Small intestine (tissue), 7 donors: Measurements from ENCODE around the gene MIPEP. TPM values are rescaled to one million over a fixed set of nuclear protein-coding genes. Genes with fewer than 3 reads are reported as not detected.

ENCODE experiments used
- DNase-seq, 2 donors: peaks; one replicate each; pipeline versions ENCODE4 v3.0.0 to v3.0.0-alpha.2; 2013
- FAIRE-seq: peaks from 2 replicates; lab custom pipeline; 2012; peaks lifted over from hg19 to GRCh38; lab: Jason Lieb, UNC
- H3K27ac ChIP-seq, 3 donors: one replicate each; pipeline ENCODE4 v1.5.1; 2013; ENCODE audit warnings: low read length in 2 of 3, mild to moderate bottlenecking in 2 of 3, control low read depth in 1 of 3, inconsistent platforms in 1 of 3, low read depth in 1 of 3, moderate library complexity in 1 of 3
- H3K27me3 ChIP-seq, 3 donors: one replicate each; pipeline ENCODE4 v1.6.1; 2013; ENCODE audit warnings: low read length in 3 of 3, inconsistent platforms in 1 of 3; ENCODE audit not compliant: control insufficient read depth in 3 of 3, insufficient read depth in 3 of 3
- H3K36me3 ChIP-seq, 3 donors: one replicate each; pipeline ENCODE4 v1.6.1; 2013; ENCODE audit warnings: low read length in 3 of 3, inconsistent platforms in 1 of 3, low read depth in 1 of 3, mild to moderate bottlenecking in 1 of 3, moderate library complexity in 1 of 3; ENCODE audit not compliant: control insufficient read depth in 3 of 3, insufficient read depth in 2 of 3
- H3K4me1 ChIP-seq, 3 donors: one replicate each; pipeline ENCODE4 v1.6.1; 2013; ENCODE audit warnings: low read length in 2 of 3, inconsistent platforms in 1 of 3, low read depth in 1 of 3, mild to moderate bottlenecking in 1 of 3, moderate library complexity in 1 of 3; ENCODE audit not compliant: control insufficient read depth in 3 of 3, insufficient read depth in 2 of 3
- H3K4me3 ChIP-seq, 3 donors: one replicate each; pipeline ENCODE4 v1.5.1; 2013; ENCODE audit warnings: low read length in 3 of 3, control low read depth in 1 of 3, inconsistent platforms in 1 of 3, low read depth in 1 of 3, mild to moderate bottlenecking in 1 of 3, moderate library complexity in 1 of 3
- H3K9me3 ChIP-seq, 2 donors: one replicate each; pipeline ENCODE4 v1.6.1; 2013; ENCODE audit warnings: low read depth in 1 of 2, low read length in 1 of 2; ENCODE audit not compliant: control insufficient read depth in 2 of 2, insufficient read depth in 1 of 2
- WGBS, 3 donors: extraction: QIAGEN DNeasy Blood & Tissue Kit; methylation state at CpG; one replicate each; pipeline ENCODE4 v1.1.7; 2013; 5-methylcytosine and 5-hydroxymethylcytosine counted together
- polyA plus RNA-seq, 4 donors: library from polyadenylated mRNA; stranded (reverse) in 3 of 4; unstranded in 1 of 4; fragments of 200-250 nt in 3 of 4; fragments of 120-200 nt in 1 of 4; gene quantifications; one replicate each; pipeline versions ENCODE4 v1.2.1 to v1.2.3, GENCODE V29; 2013
- donor health status: healthy with polysubstance abuse.
- donor health status: control.
- donor health status: control.
- donor health status: Bipolar disorder and iron deficiency.
- donor health status: healthy.

Gene MIPEP
- polyA plus RNA-seq, 4 donors: 10.3 to 19.8 (median 18.8) TPM

DNA sequence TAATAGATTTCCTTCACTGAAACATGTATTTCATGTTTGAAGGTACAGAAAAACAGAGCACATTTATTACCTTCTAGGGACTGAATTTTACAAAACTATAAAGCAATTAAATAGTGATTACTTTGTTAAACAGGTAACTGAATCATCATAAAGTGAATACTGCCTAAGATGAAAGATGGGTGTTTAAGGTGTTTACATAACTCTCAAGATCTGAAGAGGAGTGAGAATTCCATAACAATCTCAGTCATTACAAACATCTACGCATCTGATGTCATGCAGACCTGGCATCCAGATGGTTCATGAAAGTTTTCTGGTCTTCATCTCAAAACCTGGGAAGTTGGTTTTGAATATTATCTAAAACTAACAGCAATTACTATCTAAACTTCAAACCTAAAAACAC lies 80.4 kb downstream of the MIPEP start:
- WGBS, 3 donors: 89 to 97% (median 95%) methylated on average over 1 of the region's 1 CpG
- no peak for FAIRE-seq

GRCh38 chr13:23806874-23807526 lies 82.2 kb downstream of the MIPEP start:
- Histone ChIP-seq H3K27ac (no peak overlapping the region), H3K9me3 (no peaks in the 10 kb centered on the region), H3K4me3 (no peak overlapping the region), H3K27me3 (no peaks in the 10 kb centered on the region), H3K36me3 (peaks cover 2 to 3% (median 2%) of the 10 kb centered on the region in 3 donors), H3K4me1 (no peaks in the 10 kb centered on the region)
- 62 to 69% (median 65%) methylated on average over 4 of the region's 4 CpGs for WGBS, 3 donors
- no peak for FAIRE-seq
- no peak for DNase-seq

More for the DNA sequence above, 80.4 kb downstream of the MIPEP start:
- no peaks in the 10 kb centered on the region for H3K4me1 ChIP-seq
- no peaks in the 10 kb centered on the region for H3K9me3 ChIP-seq
- no peak overlapping the region for H3K27ac ChIP-seq
- DNase-seq: no peak
- peaks cover 0 to 3% (median 0%) of the 10 kb centered on the region in 3 donors for H3K36me3 ChIP-seq
- H3K4me3 ChIP-seq: no peak overlapping the region
- no peaks in the 10 kb centered on the region for H3K27me3 ChIP-seq

DNA sequence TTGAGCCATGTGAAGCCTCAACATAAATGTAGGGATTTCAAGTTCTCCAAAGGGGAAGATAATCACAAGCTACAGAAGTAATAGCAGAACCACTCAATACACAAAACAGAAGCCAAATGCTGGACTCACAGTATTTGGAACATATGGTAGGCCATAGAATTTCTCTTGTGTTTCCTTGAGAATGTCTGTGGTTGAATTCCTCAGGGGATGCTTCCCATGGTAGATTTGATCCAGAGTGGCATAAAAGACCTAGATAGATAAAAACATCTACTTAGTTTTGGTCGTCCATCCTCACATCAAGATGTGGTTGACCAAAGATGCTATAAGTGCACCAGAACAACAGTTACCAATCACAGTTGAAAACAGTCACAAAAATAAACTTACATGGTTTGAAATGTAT lies 83.4 kb downstream of the MIPEP start:
- Histone ChIP-seq H3K4me3 (no peak overlapping the region), H3K9me3 (no peaks in the 10 kb centered on the region), H3K36me3 (peaks cover 2 to 3% (median 2%) of the 10 kb centered on the region in 3 donors), H3K27ac (no peak overlapping the region), H3K27me3 (no peaks in the 10 kb centered on the region), H3K4me1 (no peaks in the 10 kb centered on the region)
- no peak for FAIRE-seq
- DNase-seq: no peak
- 94% methylated on average over 1 of the region's 1 CpG for WGBS, 3 donors

- Histone ChIP-seq H3K36me3 (peaks cover 2 to 3% (median 2%) of the 10 kb centered on the region in 3 donors), H3K9me3 (no peaks in the 10 kb centered on the region), H3K27ac (no peak overlapping the region), H3K27me3 (no peaks in the 10 kb centered on the region), H3K4me3 (no peak overlapping the region), H3K4me1 (no peaks in the 10 kb centered on the region)
- WGBS, 3 donors: 94 to 96% (median 96%) methylated on average over 5 of the region's 5 CpGs
- no peak for DNase-seq
- FAIRE-seq: no peak
Measured at GRCh38 chr13:23805122-23805521, 84.1 kb downstream of the MIPEP start.

DNA sequence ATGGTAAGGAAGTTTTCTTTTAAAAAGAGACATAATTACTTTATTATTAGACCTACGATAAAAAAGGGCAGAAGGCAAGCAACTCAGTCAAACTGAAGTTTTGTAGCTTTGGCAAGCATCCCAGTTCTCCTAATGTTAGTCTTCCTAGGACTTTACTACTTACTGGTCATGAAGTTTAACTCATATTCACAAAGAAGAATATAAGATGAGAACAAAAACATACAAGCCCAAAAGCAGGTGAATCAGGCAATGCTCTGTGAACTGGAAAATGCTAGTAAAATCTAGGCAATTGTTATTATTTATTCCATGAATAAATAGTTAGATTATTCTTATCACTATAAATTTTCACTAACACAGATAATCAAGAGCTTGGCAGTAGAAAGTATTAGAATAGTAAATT lies 85.0 kb downstream of the MIPEP start:
- 42 to 62% (median 50%) methylated on average over 1 of the region's 1 CpG for WGBS, 3 donors
- Histone ChIP-seq H3K27ac (no peak overlapping the region), H3K4me1 (no peaks in the 10 kb centered on the region), H3K4me3 (no peak overlapping the region), H3K9me3 (no peaks in the 10 kb centered on the region), H3K36me3 (peaks cover 2 to 3% (median 2%) of the 10 kb centered on the region in 3 donors), H3K27me3 (no peaks in the 10 kb centered on the region)
- no peak for DNase-seq
- FAIRE-seq: no peak

DNA sequence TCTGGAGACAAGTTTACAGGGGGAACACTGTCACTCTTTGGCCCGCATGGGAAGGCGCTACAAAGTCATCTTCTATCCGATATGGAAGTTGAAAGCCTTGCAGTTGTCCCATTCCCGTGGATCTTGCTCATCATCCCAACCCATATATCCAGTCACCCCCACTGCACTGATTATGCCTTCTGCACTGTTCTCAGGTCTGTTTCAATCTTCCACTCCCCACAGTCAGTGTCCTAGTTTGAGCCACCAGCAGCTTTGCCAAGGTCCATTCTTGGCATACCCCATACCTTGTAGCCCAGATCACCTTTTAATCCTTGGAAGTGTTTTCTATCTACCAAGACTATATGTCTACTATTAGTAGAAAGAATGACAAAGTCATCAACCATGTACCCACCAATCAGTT lies 88.1 kb downstream of the MIPEP start:
- WGBS, 3 donors: 96 to 99% (median 97%) methylated on average over 4 of the region's 4 CpGs
- H3K9me3 ChIP-seq: peaks cover 0 to 4% of the 10 kb centered on the region in 2 donors
- no peak overlapping the region for H3K27ac ChIP-seq
- DNase-seq: no peak
- H3K36me3 ChIP-seq: peaks cover 2 to 7% (median 3%) of the 10 kb centered on the region in 3 donors
- no peaks in the 10 kb centered on the region for H3K4me1 ChIP-seq
- H3K4me3 ChIP-seq: no peak overlapping the region
- no peaks in the 10 kb centered on the region for H3K27me3 ChIP-seq
- FAIRE-seq: no peak

DNA sequence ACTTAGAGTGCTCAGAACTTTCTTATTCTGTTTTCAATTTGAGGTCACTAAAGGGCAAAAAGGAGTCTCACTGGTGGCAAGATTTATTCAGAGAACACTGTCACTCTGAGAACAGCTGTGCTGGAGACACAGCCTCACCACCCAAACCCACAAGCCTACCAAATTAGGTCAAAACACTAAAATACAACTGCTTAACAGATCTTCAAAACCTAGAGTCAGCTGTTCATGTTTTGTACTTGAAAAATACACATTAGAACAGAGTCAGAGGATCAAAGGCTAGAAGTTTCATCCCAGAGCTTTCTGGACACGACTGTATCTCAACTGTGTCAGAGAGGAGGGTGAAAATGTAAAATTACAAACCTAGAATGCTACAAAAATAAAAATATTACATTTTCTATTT lies 89.3 kb downstream of the MIPEP start:
- Histone ChIP-seq H3K4me3 (no peak overlapping the region), H3K4me1 (no peaks in the 10 kb centered on the region), H3K9me3 (peaks cover 0 to 4% of the 10 kb centered on the region in 2 donors), H3K27me3 (no peaks in the 10 kb centered on the region), H3K27ac (no peak overlapping the region), H3K36me3 (peaks cover 0 to 7% (median 2%) of the 10 kb centered on the region in 3 donors)
- WGBS, 3 donors: 54 to 92% (median 89%) methylated on average over 1 of the region's 1 CpG
- DNase-seq (peak in 1 of 2 donors; percentile 18), FAIRE-seq (no peak)

GRCh38 chr13:23797276-23797903 lies 91.8 kb downstream of the MIPEP start:
- Histone ChIP-seq H3K36me3 (peaks cover 0 to 5% (median 0%) of the 10 kb centered on the region in 3 donors), H3K4me3 (no peak overlapping the region), H3K9me3 (peaks cover 0 to 4% of the 10 kb centered on the region in 2 donors), H3K27ac (no peak overlapping the region), H3K4me1 (no peaks in the 10 kb centered on the region), H3K27me3 (no peaks in the 10 kb centered on the region)
- FAIRE-seq (no peak), DNase-seq (no peak)
- WGBS, 3 donors: 93 to 99% (median 94%) methylated on average over 5 of the region's 5 CpGs
